Hepatic stellate cell (primary cell): Measurements from ENCODE around the gene GPLD1.
"Not testable (repeated sequence)": the region's sequence is repeated elsewhere in the genome, so short reads cannot be mapped to it uniquely, and the experiment has no call there.

Source experiments
- DNase-seq: peaks from one replicate; pipeline ENCODE4 v3.0.0; 2011; ENCODE audit warnings: low spot score

GPLD1 gene, protein sequence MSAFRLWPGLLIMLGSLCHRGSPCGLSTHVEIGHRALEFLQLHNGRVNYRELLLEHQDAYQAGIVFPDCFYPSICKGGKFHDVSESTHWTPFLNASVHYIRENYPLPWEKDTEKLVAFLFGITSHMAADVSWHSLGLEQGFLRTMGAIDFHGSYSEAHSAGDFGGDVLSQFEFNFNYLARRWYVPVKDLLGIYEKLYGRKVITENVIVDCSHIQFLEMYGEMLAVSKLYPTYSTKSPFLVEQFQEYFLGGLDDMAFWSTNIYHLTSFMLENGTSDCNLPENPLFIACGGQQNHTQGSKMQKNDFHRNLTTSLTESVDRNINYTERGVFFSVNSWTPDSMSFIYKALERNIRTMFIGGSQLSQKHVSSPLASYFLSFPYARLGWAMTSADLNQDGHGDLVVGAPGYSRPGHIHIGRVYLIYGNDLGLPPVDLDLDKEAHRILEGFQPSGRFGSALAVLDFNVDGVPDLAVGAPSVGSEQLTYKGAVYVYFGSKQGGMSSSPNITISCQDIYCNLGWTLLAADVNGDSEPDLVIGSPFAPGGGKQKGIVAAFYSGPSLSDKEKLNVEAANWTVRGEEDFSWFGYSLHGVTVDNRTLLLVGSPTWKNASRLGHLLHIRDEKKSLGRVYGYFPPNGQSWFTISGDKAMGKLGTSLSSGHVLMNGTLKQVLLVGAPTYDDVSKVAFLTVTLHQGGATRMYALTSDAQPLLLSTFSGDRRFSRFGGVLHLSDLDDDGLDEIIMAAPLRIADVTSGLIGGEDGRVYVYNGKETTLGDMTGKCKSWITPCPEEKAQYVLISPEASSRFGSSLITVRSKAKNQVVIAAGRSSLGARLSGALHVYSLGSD

DNA sequence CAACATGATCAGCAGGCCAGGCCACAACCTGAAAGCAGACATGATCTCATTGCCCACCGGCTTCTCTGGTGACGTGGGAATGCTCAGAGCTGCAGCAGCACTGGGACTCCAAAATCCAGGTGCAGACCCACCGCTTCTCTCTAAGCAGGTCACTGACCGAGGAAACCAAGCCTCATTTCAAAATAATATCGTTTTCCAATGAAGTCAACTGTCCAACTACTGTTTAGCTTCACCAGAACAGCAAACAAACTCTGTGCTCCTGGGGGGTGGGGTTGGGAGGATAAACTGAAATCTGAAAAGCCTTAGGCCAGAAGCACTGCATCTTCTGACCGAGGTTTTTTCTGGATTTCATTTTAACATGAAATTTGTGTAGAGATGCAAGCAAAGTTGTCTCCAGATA lies at the start of gene GPLD1:
GPLD1 (minus strand) TSS at position 109 of the 400 bp plus-strand sequence; CDS start at position 42, 67 bp downstream.
- no peak for DNase-seq

DNA sequence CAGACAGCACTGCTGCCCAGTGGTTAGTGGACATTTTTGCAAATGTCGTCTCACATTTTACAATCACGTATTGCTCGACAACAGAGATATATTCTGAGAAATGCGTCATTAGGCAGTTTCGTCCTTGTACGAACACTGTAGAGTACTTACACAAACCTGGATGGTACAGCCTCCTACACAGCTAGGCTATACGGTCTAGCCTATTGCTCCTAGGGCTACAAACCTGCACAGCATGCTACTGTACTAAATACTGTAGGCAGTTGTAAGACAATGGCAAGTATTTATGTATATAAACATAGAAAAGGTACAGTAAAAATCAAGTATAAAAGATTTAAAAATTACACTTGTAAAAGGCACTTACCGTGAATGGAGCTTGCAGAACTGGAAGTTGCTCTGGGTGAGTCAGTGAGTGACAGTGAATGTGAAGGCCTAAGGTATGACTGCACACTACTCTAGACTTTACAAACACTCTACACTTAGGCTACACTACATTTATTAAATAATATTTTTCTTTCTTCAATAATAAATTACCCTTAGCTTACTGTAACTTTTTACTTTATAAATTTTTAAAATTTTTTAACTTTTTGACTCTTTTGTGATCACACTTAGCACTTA lies 48.5 kb upstream of the GPLD1 start:
- DNase-seq: no peak

DNA sequence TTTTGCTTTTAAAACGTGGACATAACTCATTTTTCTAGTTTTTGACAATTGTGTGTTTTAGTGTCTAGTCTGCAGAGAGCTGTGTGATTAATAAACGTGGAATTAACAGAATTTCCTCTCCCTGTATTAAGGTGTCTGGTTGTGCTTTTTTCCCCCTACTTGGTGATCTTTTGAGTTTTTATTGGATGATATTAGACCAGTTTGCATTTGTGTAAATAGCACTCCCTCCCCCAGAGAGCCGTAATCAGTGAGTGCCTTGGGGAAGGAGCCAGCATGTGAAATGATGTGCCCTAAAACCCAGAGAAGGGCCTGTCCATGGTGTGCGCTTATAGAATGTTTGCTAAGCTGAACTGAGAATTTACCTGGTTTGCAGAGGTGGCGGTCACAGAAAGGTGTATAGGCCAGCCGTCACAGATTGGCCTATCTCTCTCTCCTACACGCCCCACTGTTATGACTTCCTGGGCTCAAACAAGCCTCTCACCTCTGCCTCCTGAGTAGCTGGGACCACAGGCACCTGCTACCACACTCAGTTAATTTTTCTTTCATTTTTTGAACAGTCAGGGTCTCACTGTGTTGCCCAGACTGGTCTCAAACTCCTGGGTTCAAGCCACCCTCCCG lies 47.8 kb upstream of the GPLD1 start:
- no peak for DNase-seq

DNA sequence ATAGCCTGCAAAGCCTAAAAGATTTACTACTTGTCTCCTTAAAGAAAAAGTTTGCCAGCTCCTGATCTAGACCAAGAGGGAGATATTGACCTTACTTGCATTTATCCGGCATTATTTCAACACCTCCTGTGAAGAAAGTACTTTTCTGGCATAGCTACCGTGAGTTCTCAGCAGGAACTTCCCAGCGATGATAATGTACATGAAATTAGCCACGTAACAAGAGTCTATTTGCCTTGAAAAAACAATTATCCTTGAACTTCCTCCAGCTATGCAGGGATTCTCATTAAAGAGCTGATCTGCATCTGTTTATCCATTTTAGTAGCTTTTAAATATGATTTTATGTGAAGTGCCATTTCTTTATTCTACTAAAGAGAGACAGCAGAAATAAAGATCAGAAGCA lies 47.1 kb upstream of the GPLD1 start:
- DNase-seq: no peak

DNA sequence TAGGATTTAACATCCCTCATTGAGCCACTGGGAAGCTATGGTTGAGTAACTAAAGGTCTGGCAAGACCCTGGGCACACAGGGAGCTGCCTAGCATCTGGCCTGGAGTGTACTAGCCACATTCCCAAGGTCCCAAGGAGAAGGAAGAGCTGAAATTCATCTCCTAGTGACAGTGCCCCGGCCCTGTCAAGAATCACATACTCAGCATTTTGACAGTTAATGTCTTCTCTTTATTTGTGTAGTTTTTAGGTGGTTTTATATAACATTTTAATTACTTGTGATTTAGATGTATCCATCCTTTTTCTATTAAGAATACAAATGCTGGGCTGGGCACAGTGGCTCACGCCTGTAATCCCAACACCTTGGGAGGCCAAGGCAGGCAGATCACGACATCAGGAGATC lies 45.8 kb upstream of the GPLD1 start:
- no peak for DNase-seq

DNA sequence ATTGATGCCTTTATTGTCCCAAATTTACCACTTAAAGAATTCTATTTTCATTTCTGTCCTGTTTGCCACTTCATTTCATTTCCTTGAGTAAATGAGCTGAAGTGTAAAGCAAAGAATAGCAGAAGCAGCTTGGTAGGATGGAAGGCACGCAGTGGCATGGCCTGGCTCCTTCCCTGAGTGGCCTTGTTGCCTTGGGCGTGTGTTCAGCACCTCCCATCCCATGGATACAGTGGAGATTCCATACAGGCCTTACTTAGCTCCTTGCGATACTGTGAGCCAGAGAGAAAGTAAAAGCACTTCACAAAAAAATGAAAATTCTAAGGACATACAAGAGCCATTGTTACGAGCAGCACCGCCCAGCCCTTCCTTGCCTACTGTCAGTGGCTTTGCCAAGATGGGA lies 45.0 kb upstream of the GPLD1 start:
- DNase-seq: no peak

DNA sequence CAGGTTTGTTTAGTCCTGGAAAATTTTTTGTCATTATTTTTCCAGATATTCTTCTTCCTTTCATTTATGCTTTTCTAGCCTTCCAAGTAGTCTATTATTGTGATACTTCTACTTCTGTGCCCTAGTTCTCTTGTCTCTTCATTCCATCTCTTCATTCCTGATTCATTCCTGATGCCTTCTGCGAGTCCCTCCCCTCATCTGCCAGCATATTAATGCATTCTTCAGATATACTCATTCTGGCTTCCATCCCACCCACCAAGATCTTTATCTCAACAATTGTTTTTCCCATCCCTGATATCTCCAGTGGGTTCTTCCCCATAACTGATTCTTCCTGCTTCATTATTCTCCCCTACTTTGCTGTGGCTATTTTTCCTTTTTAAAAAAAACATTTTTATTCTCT lies 40.6 kb upstream of the GPLD1 start:
- DNase-seq: no peak

DNA sequence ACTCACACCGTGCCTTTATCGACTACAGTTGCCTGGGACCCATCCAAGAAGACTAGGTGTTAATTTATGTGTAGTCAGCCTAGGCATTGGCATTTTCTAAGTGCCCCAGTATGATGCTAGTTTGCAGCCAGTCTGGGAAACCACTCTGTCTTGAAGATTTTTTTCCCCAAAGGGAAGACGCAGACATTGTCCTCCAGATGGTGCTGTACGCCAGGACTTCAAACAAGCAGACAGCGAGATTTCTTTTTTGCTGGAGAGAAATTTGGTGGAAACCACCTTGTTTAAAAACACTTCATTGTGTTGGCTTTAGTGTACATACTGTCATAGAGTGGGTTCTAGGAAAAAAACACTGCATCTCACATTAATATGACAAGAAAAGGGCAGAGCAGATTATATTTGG lies 35.4 kb upstream of the GPLD1 start:
- DNase-seq: peak; percentile 27

DNA sequence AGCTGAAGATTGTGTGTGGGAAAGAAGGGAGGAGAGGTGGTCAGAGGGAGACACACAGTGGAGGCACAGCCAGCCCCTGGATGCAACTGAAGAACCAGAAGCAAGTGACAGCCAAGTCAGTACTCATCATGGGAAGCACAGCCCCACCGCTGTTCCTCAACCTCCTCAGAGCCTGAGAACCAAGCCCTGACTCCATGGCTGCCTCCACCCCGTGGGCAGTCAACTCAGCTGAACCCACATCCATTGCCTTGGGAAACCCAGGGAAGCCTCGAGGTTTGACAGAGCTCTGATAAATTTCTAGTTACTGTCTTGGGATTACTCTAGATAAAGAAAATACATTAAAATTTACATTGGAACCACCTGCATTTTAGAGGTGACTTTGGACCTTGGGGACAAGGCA lies 35.0 kb upstream of the GPLD1 start:
- DNase-seq: no peak

DNA sequence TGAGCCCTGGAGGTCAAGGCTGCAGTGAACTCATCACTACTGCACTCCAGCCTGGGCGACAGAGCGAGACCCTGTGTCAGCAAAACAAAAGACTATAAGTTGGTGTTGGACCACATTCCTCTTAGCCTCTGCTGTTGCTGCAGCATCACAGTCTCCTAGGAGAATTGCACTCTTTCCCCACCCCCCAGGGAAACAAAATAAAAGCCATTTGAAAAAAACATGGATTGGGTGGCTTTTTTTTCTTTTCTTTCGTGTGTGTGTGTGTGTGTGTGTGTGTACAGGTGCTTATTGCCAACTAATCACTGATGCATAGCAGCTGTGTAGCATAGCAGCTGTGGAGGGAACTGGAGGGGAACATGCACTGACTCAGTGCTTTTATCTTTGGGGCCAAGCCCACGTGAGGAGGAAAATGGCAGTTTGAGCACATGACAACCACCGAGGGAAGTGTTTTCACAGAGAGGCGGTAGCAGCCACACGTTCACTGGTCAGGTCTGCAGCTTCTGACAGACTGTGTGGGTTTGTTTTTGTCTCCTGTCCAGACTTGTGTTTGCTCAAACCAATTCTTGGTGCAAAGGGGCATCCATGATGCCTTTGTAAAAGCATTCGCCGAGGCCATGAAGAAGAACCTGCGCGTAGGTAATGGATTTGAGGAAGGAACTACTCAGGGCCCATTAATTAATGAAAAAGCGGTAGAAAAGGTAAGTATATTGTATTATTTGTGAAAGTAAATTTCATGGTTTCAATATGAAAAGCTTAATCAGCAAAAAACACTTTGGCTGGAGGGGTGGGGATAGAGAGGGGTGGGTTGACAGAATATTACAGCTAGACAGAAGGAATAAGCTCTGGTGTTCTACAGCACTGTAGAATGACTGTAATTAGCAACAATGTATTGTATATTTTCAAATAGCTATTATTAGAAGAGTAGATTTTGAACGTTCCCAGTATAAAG lies 33.1 kb upstream of the GPLD1 start:
- DNase-seq: no peak

DNA sequence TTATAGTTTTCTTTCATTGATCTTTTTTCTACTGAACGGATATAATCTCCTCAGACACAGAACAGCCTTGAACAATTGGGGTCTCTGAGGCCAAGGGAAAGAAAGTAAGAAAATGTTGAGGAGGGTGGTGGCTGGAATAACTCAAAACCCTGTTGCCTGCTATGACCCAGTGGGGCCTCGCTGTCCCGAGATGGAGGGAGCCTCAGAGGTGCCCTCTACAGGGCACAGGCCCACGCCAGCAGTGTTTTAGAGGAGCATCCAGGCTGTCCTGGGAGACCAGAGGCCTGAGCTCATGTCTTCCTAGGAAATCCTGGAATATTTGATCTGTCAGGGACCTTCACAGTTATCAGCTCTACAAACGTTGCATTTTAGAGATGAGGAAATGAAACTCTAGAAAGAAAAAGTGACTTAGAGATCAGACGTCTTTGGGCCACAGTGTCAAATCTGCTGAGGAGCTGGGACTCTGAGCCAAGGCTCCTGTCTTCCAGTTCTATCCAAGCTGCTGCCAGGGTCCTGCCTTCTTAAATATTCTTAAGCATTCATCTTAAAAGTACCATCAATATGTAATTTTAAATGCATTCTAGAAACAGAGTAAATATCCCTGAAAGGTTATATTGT lies 31.7 kb upstream of the GPLD1 start:
- DNase-seq: peak; percentile 53

DNA sequence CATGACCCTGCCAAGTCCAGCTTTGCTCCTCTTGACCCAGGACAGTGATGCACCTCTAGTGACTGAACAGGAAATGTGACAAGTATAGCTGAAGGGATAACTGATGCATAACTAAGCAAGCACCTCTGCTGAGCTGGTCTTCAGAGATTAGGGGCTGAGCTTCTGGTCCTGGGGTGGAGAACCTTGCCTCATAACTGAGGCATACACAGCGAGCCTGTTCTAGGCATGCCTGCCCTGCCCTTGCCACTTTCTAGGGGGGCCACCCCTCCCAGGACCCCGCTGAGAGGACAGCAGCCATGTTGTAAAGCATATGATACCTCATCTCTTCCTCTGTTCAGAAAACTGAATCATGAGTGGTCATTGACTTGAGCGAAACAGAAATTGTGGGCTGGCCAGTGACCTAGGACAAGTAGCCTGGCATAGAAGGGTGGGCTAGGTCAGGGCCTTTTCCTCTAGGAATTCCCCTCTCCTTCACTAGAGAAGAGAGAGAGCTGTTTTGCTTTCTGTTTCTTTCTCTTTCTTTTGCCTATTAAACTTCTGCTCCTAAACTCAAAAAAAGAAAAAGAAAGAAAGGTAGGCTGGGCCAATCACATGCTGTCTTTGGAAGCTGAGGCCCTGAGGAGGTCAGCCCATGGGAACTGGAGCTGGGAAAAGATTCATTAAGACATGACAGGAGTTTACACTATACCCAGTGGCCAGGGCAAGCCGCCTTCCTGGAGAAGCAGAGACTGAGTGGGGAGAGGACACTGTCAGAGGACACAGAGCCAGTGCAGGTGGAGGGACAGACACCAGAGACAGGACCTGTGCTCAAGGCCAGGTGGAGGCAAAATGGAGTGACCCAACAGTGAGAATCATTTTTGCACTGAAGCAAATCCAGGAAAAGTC lies 28.5 kb upstream of the GPLD1 start:
- no peak for DNase-seq

DNA sequence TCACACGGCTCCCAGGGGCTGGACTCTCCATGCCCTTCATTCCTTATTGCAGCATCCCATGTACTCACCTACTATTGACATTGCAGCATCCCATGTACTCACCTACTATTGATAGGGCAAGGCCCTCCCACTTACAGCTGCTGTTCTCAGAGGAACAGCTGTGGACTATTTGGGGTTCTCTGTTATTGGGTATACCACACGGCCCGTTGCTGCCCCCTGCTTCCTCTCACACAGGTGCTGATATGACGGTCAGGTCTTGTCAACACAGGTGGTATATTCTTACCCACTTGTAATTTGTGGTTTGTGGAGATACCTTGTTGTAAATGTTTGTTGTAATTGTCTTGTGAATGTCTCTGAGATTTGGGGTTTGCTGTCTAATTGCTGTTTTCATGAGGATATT lies 24.2 kb upstream of the GPLD1 start:
- DNase-seq: no peak

DNA sequence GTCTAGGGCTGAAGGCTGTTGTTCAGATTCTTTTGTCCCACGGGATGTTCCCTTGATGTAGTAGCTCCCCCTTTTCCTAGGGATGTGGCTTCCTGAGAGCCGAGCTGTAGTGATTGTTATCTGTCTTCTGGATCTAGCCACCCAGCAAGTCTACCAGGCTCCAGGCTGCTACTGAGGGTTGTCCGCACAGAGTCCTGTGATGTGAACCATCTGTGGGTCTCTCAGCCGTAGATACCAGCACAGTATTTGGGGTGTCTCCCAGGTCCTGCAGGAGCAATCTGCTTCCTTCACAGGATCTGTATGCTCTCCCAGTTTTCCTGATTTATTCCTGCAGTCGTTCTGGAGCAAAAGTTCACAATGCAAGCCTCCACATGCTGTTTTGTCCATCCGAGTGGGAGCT lies 22.6 kb upstream of the GPLD1 start:
- not testable (repeated sequence) for DNase-seq

DNA sequence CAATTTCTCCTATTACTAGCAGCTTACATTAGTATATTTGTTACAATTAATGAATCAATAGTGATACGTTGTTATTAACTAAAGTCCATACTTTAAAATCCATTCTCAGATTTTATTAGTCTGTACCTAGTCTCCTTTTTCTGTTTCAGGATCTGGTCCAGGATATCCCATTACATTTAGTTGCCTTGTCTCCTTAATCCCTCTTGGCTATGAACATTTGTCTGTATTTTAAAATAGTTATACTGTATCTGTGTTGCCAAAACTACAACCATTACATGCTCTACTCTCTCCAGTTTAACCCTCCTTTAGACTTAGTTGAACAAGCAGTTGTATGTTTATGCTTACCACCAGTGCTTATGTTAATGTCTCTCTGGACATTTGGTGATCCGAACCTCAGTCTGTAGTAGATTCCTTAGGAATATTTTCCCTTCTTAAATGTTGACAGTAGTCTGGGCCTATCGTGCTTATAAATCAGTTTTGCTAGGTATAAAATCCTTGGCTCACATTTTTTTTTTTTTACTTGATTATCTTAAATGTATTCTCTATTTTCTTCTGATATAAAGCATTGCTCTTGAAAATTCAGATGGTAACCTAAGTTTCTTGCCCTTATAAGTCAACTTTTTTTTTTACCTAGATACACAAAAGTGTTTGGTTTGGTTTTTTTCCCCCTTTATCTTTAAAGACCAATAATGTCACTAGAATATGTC lies 17.6 kb upstream of the GPLD1 start:
- DNase-seq: no peak

DNA sequence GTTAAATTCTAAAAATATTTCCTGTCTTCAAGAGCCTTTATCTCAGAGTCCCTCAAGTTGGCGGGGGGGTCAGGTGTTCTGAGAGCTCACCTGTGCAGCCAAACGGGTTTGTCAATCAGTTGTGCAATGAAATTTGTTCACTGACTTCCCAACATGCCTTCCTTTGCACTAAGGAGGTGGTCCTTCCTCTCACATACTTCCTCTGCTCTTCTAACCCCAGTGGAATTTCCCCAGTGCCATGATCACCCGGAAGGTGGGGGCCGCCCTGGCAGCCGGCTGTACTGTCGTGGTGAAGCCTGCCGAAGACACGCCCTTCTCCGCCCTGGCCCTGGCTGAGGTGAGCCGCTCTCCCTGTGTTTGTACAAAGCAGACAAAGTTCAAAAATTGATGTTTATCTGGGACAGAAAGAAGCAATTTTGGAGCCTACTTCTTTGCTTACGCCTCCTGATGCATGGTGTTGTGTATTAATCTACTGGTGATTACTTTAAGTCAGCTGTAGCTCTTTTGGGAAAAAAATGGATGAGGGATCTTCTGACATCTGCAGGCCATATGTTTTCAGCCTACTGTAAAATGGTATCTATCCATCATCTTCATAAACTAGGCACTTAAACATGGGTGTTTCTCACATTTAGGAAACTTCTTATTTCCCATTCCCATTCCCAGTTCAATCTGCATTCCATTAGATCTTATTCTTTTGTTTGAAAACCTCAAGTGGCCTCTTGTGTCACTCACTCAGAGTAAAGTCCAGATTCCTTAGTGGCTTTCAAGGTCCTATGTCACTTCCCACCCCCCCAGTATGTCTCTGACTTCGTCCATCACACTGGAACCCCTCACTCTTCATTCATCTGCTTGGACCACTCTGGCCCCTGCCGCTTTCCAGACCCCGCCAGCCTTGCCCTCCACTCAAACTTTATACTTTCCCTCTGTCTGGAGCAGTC lies 15.5 kb upstream of the GPLD1 start:
- DNase-seq: no peak

DNA sequence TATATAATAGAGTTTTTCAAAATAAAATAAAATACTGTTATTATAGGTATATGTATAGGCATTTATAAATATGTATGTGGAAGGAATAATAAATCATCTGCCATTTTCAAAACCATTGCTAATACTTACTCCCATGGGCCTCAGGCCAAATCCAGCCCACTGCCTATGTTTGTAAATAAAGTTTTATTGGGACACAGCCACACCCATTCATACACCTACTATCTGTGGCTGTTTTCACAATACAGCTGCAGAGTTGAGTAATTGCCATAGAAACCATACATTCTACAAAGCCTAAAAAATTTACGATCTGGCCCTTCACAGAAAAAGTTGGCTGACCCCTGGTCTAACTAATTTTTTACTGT lies 14.9 kb upstream of the GPLD1 start:
- no peak for DNase-seq

DNA sequence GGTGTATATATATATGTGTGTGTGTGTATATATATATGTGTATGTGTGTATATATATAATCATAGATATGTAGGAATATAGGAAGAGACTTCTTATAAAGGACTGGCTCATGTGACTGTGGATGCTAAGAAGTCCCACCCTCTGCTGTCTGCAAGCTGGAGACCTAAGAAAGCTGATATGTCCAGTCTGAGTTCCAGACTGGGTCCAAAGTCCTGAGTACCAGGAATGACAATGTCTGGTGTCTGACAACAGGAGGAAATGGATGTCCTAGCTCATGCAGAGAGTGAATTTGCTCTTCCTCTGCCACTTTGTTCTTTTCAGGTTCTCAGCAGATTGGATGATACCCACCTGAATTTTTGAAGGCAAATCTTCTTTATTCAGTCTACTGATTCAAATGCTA lies 12.5 kb upstream of the GPLD1 start:
- no peak for DNase-seq
